WTC11 (cell line): ENCODE measurements around the gene CRACR2B. TPM values are rescaled to one million over a fixed set of nuclear protein-coding genes. Genes with fewer than 3 reads are reported as not detected.

ENCODE experiments used
- ATAC-seq: fragments of 200-7000 bp; cut with Tn5 transposase; 2 replicates; pipeline ENCODE4 v1.10.0; 2021; ENCODE audit warnings: mild to moderate bottlenecking, moderate library complexity
- Bru-seq: library from RNA; stranded (reverse); fragments of 400-500 nt; gene quantifications from one replicate; lab custom pipeline; 2021; lab: Mats Ljungman, UMichigan
- CTCF ChIA-PET: fragments of 300-600 bp; sonication (Branson Sonifier 250); formaldehyde crosslinking; loops from one replicate; lab custom pipeline; 2021; ENCODE audit warnings: antibody characterized with exemption; lab: Charles Lee
- POLR2A ChIA-PET: fragments of 350-600 bp; sonication (Branson Sonifier 250); formaldehyde crosslinking; loops from one replicate; lab custom pipeline; 2021; ENCODE audit warnings: antibody characterized with exemption; lab: Charles Lee
- DNase-seq: peaks from one replicate; pipeline ENCODE4 v3.0.0; 2021; ENCODE audit warnings: low spot score
- H3K27ac Mint-ChIP-seq: 2 replicates; pipeline ENCODE4 v1.8.0; 2021; ENCODE audit warnings: mixed read lengths
- H3K27me3 Mint-ChIP-seq: 2 replicates; pipeline ENCODE4 v1.8.0; 2021; ENCODE audit warnings: low read depth, mild to moderate bottlenecking, moderate library complexity, mixed read lengths
- H3K36me3 Mint-ChIP-seq: 2 replicates; pipeline ENCODE4 v1.8.0; 2021; ENCODE audit warnings: mixed read lengths
- H3K4me1 Mint-ChIP-seq: 2 replicates; pipeline ENCODE4 v1.8.0; 2022; ENCODE audit warnings: mixed read lengths
- H3K4me3 Mint-ChIP-seq: 2 replicates; pipeline ENCODE4 v1.8.0; 2021; ENCODE audit warnings: mild to moderate bottlenecking, moderate library complexity, mixed read lengths
- H3K9me3 Mint-ChIP-seq: 2 replicates; pipeline ENCODE4 v1.8.0; 2021; ENCODE audit warnings: mixed read lengths
- CREB1 ChIP-seq: sonication (generic); formaldehyde crosslinking; IDR thresholded peaks from 2 replicates; pipeline ENCODE4 v1.8.0; 2023; ENCODE audit warnings: mild to moderate bottlenecking, missing genetic modification reagents
- EMX1 ChIP-seq: fragments of 250-450 bp; sonication (Bioruptor Pico); IDR thresholded peaks from 2 replicates; pipeline ENCODE4 v1.8.0; 2021; ENCODE audit warnings: mild to moderate bottlenecking
- FOXP1 ChIP-seq: sonication (generic); formaldehyde crosslinking; IDR thresholded peaks from 2 replicates; pipeline ENCODE4 v1.8.0; 2022; ENCODE audit warnings: missing genetic modification reagents, mild to moderate bottlenecking, moderate library complexity, borderline replicate concordance
- MXD4 ChIP-seq: fragments of 250-450 bp; sonication (Bioruptor Pico); IDR thresholded peaks from 2 replicates; pipeline ENCODE4 v1.8.0; 2021; ENCODE audit warnings: mild to moderate bottlenecking, moderate library complexity, borderline replicate concordance
- NR3C1 ChIP-seq: sonication (generic); formaldehyde crosslinking; conservative IDR thresholded peaks from 2 replicates; pipeline ENCODE4 v1.8.1; 2023; ENCODE audit warnings: low read depth, mild to moderate bottlenecking, missing genetic modification reagents
- RELA ChIP-seq: sonication (generic); formaldehyde crosslinking; IDR thresholded peaks from 2 replicates; pipeline ENCODE4 v1.8.1; 2022; ENCODE audit warnings: missing genetic modification reagents, mild to moderate bottlenecking, borderline replicate concordance
- SP1 ChIP-seq: sonication (generic); formaldehyde crosslinking; conservative IDR thresholded peaks from 2 replicates; pipeline ENCODE4 v1.8.1; 2022; ENCODE audit warnings: missing genetic modification reagents
- ZNF138 ChIP-seq: sonication (generic); formaldehyde crosslinking; conservative IDR thresholded peaks from 2 replicates; pipeline ENCODE4 v1.8.1; 2022; ENCODE audit warnings: mild to moderate bottlenecking, moderate library complexity, missing genetic modification reagents
- ZNF396 ChIP-seq: fragments of 250-450 bp; sonication (Bioruptor Pico); IDR thresholded peaks from 2 replicates; pipeline ENCODE4 v1.8.0; 2021; ENCODE audit warnings: mild to moderate bottlenecking, moderate library complexity, borderline replicate concordance
- ZNF671 ChIP-seq: fragments of 250-450 bp; sonication (Bioruptor Pico); IDR thresholded peaks from 2 replicates; pipeline ENCODE4 v1.8.0; 2021; ENCODE audit warnings: mild to moderate bottlenecking
- long read RNA-seq, 3 experiments: library from RNA in 1 of 3; library from capped mRNA in 1 of 3; library from polyadenylated mRNA in 1 of 3; unstranded in 2 of 3; stranded (forward) in 1 of 3; transcript quantifications; one replicate each; pipeline ENCODE4 v2.0.0, GENCODE V29; 2021
- total RNA-seq: library from RNA; stranded (reverse); gene quantifications from 3 replicates; pipeline ENCODE4 v1.2.3, GENCODE V29; 2021
- TF ChIP-seq, protein P1 (sequence below): sonication (generic); formaldehyde crosslinking; IDR thresholded peaks from 2 replicates; pipeline ENCODE4 v1.8.0; 2022; ENCODE audit warnings: mild to moderate bottlenecking, missing genetic modification reagents
- TF ChIP-seq, protein P2 (sequence below): sonication (generic); formaldehyde crosslinking; IDR thresholded peaks from 2 replicates; pipeline ENCODE4 v1.8.1; 2023; ENCODE audit warnings: mild to moderate bottlenecking, missing genetic modification reagents, borderline replicate concordance
- TF ChIP-seq, protein P3 (sequence below): sonication (generic); formaldehyde crosslinking; IDR thresholded peaks from 2 replicates; pipeline ENCODE4 v1.8.1; 2023; ENCODE audit warnings: mild to moderate bottlenecking, missing genetic modification reagents
- TF ChIP-seq, protein P4 (sequence below): fragments of 250-450 bp; sonication (Bioruptor Pico); IDR thresholded peaks from 2 replicates; pipeline ENCODE4 v1.9.0; 2021; ENCODE audit warnings: moderate library complexity, mild to moderate bottlenecking, inconsistent platforms, borderline replicate concordance
- TF ChIP-seq, protein P5 (sequence below): fragments of 250-450 bp; sonication (Bioruptor Pico); IDR thresholded peaks from 2 replicates; pipeline ENCODE4 v1.9.0; 2021; ENCODE audit warnings: mild to moderate bottlenecking
- TF ChIP-seq, protein P6 (sequence below): sonication (generic); formaldehyde crosslinking; IDR thresholded peaks from 2 replicates; pipeline ENCODE4 v1.8.0; 2023; ENCODE audit warnings: missing genetic modification reagents, mild to moderate bottlenecking, borderline replicate concordance
- TF ChIP-seq, protein P7 (sequence below): sonication (generic); formaldehyde crosslinking; IDR thresholded peaks from 2 replicates; pipeline ENCODE4 v1.8.1; 2022; ENCODE audit warnings: mild to moderate bottlenecking, moderate library complexity, missing genetic modification reagents

Gene CRACR2B
- total RNA-seq = 46.5 to 58.6 TPM (median 55.9 TPM) in 3 replicates
- percentile 51 among the genes with signal in this experiment for Bru-seq, nascent RNA
- long read RNA-seq, experiment 1, transcript CRACR2B-203 (4 exons, 714 nt) = major isoform, 24 of 108 reads
- long read RNA-seq, experiment 1, transcript CRACR2B-208 (2 exons, 2,440 nt) = minor isoform, 7 of 108 reads
- long read RNA-seq, experiment 1, partial matches to known transcripts = 31 of 108 reads
- long read RNA-seq, experiment 1, other reads (novel, unspliced or antisense) = 42 of 108 reads
- long read RNA-seq, experiment 2, transcript CRACR2B-203 (4 exons, 714 nt) = major isoform, 19 of 51 reads
- long read RNA-seq, experiment 2, partial matches to known transcripts = 21 of 51 reads
- long read RNA-seq, experiment 2, other reads (novel, unspliced or antisense) = 5 of 51 reads
- long read RNA-seq, experiment 3, transcript CRACR2B-203 (4 exons, 714 nt) = major isoform, 18 of 32 reads
- long read RNA-seq, experiment 3, partial matches to known transcripts = 12 of 32 reads
- long read RNA-seq, experiment 3, other reads (novel, unspliced or antisense) = 2 of 32 reads

DNA sequence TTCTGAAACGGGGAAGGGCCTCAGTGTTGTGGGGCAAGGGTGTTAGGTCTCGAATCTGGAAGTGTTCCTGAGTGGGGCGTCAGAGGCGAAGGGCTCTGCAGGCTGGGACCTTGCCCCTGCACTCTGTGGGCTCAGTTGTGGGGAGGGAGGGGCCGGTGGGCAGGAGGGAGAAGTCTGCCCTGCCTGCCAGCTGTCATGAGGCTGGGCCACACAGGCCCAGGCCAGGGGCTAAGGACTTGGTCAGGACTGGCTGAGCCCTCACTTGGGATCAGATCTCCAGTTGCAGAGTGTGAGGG, at the start of gene CRACR2B:
CRACR2B (plus strand) TSS at position 23 of the 296 bp plus-strand sequence. CDS start 689 bp downstream, outside the sequence.
- ATAC-seq = no peak
- H3K9me3 Mint-ChIP-seq = no peaks in the 10 kb centered on the region
- peak within 1 kb of the TSS; percentile 58 for H3K27ac Mint-ChIP-seq
- CTCF ChIA-PET = interaction anchor here (0.8 to 7.7 kb wide), 5 partner anchors 9 to 49 kb away, joined by 3 to 82 read pairs (median 16); partner anchors contain the start of genes PNPLA2, POLR2L and TSPAN4
- POLR2A ChIA-PET = interaction anchor here (1.1 to 4.7 kb wide), 4 partner anchors 8 to 19 kb away, joined by 4 to 38 read pairs (median 5); partner anchors contain the start of genes PNPLA2 and RPLP2
- no peaks in the 10 kb centered on the region for H3K36me3 Mint-ChIP-seq
- no peak for TF ChIP-seq ZNF138 (CRISPR knock-in tag)
- TF ChIP-seq MXD4 (CRISPR knock-in tag) = no peak
- TF ChIP-seq CREB1 (CRISPR knock-in tag) = no peak
- no peak for TF ChIP-seq EMX1 (CRISPR knock-in tag)
- TF ChIP-seq, protein P1, sequence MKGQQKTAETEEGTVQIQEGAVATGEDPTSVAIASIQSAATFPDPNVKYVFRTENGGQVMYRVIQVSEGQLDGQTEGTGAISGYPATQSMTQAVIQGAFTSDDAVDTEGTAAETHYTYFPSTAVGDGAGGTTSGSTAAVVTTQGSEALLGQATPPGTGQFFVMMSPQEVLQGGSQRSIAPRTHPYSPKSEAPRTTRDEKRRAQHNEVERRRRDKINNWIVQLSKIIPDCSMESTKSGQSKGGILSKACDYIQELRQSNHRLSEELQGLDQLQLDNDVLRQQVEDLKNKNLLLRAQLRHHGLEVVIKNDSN = no peak
- TF ChIP-seq, protein P2, sequence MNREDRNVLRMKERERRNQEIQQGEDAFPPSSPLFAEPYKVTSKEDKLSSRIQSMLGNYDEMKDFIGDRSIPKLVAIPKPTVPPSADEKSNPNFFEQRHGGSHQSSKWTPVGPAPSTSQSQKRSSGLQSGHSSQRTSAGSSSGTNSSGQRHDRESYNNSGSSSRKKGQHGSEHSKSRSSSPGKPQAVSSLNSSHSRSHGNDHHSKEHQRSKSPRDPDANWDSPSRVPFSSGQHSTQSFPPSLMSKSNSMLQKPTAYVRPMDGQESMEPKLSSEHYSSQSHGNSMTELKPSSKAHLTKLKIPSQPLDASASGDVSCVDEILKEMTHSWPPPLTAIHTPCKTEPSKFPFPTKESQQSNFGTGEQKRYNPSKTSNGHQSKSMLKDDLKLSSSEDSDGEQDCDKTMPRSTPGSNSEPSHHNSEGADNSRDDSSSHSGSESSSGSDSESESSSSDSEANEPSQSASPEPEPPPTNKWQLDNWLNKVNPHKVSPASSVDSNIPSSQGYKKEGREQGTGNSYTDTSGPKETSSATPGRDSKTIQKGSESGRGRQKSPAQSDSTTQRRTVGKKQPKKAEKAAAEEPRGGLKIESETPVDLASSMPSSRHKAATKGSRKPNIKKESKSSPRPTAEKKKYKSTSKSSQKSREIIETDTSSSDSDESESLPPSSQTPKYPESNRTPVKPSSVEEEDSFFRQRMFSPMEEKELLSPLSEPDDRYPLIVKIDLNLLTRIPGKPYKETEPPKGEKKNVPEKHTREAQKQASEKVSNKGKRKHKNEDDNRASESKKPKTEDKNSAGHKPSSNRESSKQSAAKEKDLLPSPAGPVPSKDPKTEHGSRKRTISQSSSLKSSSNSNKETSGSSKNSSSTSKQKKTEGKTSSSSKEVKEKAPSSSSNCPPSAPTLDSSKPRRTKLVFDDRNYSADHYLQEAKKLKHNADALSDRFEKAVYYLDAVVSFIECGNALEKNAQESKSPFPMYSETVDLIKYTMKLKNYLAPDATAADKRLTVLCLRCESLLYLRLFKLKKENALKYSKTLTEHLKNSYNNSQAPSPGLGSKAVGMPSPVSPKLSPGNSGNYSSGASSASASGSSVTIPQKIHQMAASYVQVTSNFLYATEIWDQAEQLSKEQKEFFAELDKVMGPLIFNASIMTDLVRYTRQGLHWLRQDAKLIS (CRISPR knock-in tag) = no peak
- no peak for TF ChIP-seq RELA (CRISPR knock-in tag)
- TF ChIP-seq SP1 (CRISPR knock-in tag) = no peak
- no peak for TF ChIP-seq ZNF396 (CRISPR knock-in tag)
- TF ChIP-seq, protein P3, sequence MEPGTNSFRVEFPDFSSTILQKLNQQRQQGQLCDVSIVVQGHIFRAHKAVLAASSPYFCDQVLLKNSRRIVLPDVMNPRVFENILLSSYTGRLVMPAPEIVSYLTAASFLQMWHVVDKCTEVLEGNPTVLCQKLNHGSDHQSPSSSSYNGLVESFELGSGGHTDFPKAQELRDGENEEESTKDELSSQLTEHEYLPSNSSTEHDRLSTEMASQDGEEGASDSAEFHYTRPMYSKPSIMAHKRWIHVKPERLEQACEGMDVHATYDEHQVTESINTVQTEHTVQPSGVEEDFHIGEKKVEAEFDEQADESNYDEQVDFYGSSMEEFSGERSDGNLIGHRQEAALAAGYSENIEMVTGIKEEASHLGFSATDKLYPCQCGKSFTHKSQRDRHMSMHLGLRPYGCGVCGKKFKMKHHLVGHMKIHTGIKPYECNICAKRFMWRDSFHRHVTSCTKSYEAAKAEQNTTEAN = no peak
- TF ChIP-seq, protein P4, sequence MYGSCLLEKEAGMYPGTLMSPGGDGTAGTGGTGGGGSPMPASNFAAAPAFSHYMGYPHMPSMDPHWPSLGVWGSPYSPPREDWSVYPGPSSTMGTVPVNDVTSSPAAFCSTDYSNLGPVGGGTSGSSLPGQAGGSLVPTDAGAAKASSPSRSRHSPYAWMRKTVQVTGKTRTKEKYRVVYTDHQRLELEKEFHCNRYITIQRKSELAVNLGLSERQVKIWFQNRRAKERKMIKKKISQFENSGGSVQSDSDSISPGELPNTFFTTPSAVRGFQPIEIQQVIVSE (CRISPR knock-in tag) = no peak
- TF ChIP-seq NR3C1 = no peak
- TF ChIP-seq, protein P5, sequence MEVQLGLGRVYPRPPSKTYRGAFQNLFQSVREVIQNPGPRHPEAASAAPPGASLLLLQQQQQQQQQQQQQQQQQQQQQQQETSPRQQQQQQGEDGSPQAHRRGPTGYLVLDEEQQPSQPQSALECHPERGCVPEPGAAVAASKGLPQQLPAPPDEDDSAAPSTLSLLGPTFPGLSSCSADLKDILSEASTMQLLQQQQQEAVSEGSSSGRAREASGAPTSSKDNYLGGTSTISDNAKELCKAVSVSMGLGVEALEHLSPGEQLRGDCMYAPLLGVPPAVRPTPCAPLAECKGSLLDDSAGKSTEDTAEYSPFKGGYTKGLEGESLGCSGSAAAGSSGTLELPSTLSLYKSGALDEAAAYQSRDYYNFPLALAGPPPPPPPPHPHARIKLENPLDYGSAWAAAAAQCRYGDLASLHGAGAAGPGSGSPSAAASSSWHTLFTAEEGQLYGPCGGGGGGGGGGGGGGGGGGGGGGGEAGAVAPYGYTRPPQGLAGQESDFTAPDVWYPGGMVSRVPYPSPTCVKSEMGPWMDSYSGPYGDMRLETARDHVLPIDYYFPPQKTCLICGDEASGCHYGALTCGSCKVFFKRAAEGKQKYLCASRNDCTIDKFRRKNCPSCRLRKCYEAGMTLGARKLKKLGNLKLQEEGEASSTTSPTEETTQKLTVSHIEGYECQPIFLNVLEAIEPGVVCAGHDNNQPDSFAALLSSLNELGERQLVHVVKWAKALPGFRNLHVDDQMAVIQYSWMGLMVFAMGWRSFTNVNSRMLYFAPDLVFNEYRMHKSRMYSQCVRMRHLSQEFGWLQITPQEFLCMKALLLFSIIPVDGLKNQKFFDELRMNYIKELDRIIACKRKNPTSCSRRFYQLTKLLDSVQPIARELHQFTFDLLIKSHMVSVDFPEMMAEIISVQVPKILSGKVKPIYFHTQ (CRISPR knock-in tag) = no peak
- TF ChIP-seq, protein P6, sequence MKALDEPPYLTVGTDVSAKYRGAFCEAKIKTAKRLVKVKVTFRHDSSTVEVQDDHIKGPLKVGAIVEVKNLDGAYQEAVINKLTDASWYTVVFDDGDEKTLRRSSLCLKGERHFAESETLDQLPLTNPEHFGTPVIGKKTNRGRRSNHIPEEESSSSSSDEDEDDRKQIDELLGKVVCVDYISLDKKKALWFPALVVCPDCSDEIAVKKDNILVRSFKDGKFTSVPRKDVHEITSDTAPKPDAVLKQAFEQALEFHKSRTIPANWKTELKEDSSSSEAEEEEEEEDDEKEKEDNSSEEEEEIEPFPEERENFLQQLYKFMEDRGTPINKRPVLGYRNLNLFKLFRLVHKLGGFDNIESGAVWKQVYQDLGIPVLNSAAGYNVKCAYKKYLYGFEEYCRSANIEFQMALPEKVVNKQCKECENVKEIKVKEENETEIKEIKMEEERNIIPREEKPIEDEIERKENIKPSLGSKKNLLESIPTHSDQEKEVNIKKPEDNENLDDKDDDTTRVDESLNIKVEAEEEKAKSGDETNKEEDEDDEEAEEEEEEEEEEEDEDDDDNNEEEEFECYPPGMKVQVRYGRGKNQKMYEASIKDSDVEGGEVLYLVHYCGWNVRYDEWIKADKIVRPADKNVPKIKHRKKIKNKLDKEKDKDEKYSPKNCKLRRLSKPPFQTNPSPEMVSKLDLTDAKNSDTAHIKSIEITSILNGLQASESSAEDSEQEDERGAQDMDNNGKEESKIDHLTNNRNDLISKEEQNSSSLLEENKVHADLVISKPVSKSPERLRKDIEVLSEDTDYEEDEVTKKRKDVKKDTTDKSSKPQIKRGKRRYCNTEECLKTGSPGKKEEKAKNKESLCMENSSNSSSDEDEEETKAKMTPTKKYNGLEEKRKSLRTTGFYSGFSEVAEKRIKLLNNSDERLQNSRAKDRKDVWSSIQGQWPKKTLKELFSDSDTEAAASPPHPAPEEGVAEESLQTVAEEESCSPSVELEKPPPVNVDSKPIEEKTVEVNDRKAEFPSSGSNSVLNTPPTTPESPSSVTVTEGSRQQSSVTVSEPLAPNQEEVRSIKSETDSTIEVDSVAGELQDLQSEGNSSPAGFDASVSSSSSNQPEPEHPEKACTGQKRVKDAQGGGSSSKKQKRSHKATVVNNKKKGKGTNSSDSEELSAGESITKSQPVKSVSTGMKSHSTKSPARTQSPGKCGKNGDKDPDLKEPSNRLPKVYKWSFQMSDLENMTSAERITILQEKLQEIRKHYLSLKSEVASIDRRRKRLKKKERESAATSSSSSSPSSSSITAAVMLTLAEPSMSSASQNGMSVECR (CRISPR knock-in tag) = no peak
- TF ChIP-seq FOXP1 (CRISPR knock-in tag) = no peak
- TF ChIP-seq, protein P7, sequence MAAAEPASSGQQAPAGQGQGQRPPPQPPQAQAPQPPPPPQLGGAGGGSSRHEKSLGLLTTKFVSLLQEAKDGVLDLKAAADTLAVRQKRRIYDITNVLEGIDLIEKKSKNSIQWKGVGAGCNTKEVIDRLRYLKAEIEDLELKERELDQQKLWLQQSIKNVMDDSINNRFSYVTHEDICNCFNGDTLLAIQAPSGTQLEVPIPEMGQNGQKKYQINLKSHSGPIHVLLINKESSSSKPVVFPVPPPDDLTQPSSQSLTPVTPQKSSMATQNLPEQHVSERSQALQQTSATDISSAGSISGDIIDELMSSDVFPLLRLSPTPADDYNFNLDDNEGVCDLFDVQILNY (CRISPR knock-in tag) = no peak
- no peak for TF ChIP-seq ZNF671 (CRISPR knock-in tag)
- peak within 1 kb of the TSS; percentile 76 for H3K4me3 Mint-ChIP-seq
- no peak for DNase-seq
- H3K27me3 Mint-ChIP-seq = peaks cover 30% of the 10 kb centered on the region
- H3K4me1 Mint-ChIP-seq = peaks cover 40% of the 10 kb centered on the region
